GM19372 (cell line): ENCODE measurements around the gene CRTAC1.
"Not testable (repeated sequence)": the region's sequence is repeated elsewhere in the genome, so short reads cannot be mapped to it uniquely, and the experiment has no call there.

Experiments
- ATAC-seq: cut with Tn5 transposase; IDR thresholded peaks from one replicate; pipeline ENCODE4 v1.9.1; 2021; ENCODE audit warnings: mild to moderate bottlenecking, low read depth, moderate library complexity; ENCODE audit not compliant: unreplicated experiment

The CRTAC1 gene

DNA sequence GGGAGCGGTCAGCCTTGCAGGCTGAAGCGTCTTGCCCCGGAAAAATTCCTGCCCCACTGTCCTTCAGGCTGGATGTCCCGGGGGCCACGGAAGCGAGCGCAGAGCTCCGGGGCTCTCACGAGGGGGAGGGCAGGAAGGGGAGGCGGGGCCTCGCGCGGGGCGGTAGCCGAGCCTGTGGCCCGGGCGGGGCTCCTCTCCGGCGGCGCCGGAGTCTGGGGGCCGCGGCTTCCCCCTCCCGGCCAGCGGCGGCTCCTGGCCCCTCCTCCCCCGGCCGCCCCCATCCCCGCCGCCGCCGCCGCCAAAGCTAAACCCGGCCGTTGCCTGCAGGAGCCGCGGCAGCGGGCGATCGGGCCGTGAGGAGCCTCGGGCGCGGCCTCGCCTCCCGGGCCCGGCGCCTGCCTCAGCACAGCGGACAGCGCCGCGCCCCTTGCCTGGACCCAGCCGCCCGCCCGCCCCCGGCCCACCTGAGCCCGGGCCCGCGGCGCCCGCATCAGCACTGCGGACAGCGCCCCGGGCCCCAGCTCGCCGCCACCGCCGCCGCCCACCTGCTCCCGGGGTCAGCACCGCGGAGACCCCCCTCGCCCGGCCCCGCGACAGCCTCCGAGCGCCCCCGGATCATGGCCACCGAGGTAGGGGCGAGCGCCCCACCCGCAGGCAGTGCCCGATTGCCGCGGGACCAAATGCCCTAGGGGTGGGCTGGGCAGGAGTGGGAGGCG is 180.6 kb downstream of the CRTAC1 start, which contains the start of gene GOLGA7B:
TSS of gene GOLGA7B (plus strand) at position 157 of the 716 bp plus-strand sequence. CDS start at position 618, 461 bp downstream.
- ATAC-seq = no peak

DNA sequence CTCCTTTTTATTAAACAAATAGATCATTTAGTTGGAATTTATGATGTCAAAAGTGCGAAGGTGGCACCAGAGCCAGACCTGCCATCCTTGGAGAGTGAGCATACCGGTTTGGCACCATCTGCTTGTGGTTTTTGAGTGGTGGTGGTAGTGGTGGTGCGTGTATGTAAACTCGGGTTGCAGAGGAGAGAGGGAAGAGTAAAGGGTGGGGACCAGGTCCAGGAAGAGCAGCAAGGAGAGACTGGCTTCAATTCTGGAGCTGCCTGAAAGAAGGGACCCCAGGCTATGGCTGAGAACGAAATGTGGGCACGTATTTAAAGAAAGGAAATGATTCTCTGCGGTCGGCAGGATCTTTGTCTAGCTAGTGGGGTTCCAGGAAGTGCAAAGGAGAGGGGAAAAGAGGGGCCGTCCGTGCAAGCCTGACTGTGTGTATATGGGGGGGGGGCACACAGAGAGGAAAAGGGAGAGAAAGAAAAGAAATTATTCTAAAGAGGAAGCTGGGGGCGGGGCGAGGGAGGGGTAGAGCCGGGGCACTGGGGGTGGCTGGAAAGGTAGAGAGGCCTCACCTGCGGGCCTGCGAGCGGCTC is 181.2 kb downstream of the CRTAC1 start:
- ATAC-seq = no peak

- no peak for ATAC-seq
Measured at GRCh38 chr10:97844678-97845077, 185.7 kb downstream of the CRTAC1 start.

DNA sequence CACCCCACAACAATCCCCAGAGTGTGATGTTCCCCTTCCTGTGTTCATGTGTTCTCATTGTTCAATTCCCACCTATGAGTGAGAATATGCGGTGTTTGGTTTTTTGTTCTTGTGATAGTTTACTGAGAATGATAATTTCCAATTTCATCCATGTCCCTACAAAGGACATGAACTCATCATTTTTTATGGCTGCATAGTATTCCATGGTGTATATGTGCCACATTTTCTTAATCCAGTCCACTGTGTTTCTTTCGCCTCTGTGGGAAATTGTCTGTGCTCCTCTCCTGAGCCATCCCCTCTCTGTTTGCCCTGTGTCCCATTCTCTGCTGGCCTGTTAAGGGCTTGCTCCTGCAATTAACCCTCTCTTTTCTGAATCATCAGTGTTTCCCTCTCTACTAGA is 186.4 kb downstream of the CRTAC1 start:
- ATAC-seq = not testable (repeated sequence)

DNA sequence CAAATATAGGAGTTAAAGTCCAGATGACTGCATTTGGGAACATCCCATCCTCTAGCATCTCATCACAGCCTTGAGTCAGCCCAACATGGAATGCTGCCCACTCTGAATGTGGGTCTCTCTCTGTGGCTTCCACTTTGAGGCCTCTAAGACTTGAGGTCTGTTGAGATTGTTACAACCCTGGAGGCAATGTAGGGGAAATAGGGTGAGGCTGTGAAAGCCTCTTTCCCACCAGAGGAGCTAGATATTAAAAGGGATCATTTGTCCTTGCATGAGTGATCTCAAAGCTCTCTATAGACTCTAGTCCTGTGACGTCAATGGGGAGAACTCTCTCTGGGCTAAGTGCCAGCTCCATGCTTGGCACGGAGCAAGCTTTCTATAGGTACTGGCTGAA is 187.1 kb downstream of the CRTAC1 start:
- no peak for ATAC-seq

- no peak for ATAC-seq
Measured at GRCh38 chr10:97842656-97843280, 187.7 kb downstream of the CRTAC1 start.

DNA sequence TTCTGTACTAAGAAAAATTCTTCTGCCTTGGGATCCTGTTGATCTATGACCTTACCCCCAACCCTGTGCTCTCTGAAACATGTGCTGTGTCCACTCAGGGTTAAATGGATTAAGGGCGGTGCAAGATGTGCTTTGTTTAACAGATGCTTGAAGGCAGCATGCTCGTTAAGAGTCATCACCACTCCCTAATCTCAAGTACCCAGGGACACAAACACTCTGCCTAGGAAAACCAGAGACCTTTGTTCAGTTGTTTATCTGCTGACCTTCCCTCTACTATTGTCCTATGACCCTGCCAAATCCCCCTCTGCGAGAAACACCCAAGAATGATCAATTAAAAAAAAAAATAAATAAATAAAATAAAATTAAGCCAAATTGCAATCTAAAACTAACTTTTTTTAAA is 188.3 kb downstream of the CRTAC1 start:
- not testable (repeated sequence) for ATAC-seq

DNA sequence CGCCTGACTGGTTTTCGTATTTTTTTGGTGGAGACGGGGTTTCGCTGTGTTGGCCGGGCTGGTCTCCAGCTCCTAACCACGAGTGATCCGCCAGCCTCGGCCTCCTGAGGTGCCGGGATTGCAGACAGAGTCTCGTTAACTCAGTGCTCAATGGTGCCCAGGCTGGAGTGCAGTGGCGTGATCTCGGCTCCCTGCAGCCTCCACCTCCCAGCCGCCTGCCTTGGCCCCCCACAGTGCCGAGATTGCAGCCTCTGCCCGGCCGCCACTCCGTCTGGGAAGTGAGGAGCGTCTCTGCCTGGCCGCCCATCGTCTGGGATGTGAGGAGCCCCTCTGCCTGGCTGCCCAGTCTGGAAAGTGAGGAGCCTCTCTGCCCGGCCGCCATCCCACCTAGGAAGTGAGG is 189.3 kb downstream of the CRTAC1 start:
- not testable (repeated sequence) for ATAC-seq

DNA sequence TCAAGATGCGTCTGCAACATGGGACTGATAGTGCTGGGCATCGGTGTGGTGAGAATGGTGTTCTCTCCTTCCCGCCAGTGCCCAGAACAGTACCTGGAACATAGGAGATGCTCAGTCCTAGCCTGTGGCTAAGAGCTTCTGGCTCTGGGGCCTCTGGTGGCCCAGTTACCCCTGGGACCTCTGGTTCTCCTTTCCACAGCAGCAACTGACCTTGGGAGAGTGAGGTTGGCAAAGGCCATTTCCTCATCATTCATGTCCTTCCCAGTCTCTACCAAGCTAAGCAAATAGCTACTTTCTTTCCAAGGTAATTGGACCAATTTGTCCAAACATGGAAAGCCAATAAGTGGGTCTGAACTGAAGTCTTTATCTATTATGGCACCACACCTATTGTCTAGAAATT is 192.3 kb downstream of the CRTAC1 start:
- no peak for ATAC-seq

DNA sequence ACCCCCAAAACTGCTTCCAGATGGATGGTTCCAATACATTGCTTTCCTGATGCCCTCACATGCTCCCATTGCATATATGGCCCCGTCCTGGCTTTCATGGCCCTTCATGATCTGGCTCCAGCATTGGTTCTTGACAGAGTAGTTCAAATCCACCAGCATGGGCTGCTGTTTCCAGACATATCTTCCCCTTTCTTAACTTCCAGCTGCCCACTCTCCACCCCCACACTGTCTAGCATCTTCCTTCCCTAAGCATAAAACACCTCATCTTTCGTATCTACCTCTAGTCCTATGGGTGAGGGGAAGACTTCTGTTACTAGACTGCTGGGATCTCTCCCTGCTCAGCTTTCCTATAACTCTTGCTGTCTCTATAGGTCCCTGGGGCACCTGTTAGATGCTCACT is 194.0 kb downstream of the CRTAC1 start:
- ATAC-seq = no peak

DNA sequence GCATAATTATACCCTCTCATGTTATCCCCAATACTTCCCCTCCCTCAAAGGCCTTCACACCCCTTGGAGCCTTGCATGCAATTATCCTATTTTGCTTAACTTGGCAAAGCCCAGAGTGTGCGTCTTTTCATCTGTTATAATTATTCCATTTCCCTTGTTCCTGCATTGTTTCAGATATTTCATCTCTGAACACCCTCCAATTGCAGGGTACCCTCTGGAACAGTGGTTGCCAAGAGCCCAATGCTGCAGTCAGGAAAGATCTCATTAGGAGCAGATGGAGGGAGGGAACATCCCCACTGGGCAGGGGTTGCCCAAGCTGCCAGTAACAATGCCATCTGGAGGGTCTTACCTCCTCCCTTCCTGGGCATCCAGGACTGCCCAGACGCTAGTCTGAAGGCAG is 199.2 kb downstream of the CRTAC1 start:
- no peak for ATAC-seq

GRCh38 chr10:97830064-97830463 is 200.4 kb downstream of the CRTAC1 start:
- no peak for ATAC-seq

GRCh38 chr10:97828721-97829120 is 201.7 kb downstream of the CRTAC1 start:
- ATAC-seq = no peak

- ATAC-seq = no peak
Measured at GRCh38 chr10:97827702-97828291, 202.6 kb downstream of the CRTAC1 start.

- no peak for ATAC-seq
Measured at GRCh38 chr10:97826892-97827291, 203.5 kb downstream of the CRTAC1 start.

GRCh38 chr10:97825020-97825760 is 205.2 kb downstream of the CRTAC1 start:
- ATAC-seq = no peak

DNA sequence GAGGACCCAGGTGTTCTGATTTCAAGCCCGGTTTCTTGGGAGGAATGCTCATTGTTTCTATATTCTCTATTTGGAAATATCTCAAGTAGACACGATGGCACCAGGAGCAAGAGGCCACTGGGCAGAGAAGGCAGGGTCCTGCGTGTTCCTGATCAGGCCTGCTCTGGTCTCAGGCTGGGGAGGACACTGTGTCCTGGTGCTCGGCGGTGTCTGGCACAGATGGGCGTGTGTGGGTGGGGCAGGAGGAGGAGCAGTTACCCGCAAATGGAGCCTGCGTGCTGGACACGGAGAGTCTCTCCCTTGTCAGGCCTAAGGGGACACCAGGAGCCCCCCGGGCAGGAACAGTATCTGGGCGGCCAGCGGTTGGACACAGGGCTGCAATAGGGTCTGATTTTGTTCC is 206.7 kb downstream of the CRTAC1 start:
- ATAC-seq = no peak

GRCh38 chr10:97822261-97822687 is 208.1 kb downstream of the CRTAC1 start:
- ATAC-seq = no peak

DNA sequence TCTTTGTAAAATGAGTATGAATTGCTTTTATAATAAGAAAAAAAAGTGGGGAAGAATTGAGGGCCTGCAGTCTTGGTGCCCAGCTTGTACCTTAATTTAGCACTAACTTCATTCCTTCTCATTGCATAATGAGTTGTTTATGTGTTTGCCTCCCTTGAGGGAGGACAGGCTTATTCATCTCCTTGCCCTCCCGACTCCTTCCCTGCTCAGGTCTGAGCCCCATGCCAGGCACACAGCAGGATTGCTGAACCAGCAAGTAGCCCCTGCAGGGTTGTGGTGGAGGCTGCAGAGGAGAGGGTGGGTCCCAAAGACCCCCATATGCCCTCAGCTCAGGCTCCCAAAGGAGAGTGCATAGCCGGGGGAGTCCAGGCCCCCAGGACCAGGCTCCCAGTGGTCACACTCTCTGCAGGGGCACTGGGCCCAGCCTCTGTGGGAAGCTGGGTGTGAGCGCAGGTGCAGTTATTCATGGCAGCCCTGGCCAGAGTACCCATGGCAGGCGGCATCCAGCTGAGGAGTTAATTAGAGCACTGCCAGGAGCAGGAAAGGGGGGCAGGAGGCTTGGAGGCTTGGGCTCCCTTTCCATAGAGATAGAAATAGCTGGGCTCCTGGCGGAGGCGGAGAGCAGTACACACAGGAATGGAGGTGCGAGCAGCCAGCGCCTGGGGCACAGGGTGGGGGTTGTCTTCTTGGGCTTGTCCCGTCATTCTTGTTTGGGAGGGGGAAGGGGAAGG is 208.9 kb downstream of the CRTAC1 start:
- no peak for ATAC-seq

GRCh38 chr10:97820096-97820704 is 210.2 kb downstream of the CRTAC1 start:
- no peak for ATAC-seq
